Endothelial cell of umbilical vein (primary cell): ENCODE measurements around the gene LANCL1. TPM values are rescaled to one million over a fixed set of nuclear protein-coding genes. Genes with fewer than 3 reads are reported as not detected.

Source experiments
- BruUV-seq: library from RNA; stranded (reverse); fragments of 400-500 nt; replicated peaks from 2 replicates; lab custom pipeline; 2021; lab: Mats Ljungman, UMichigan
- CTCF ChIA-PET: fragments of 300-600, 350-600 bp; sonication (Branson Sonifier 250); formaldehyde crosslinking; loops from one replicate; lab custom pipeline; 2021; ENCODE audit warnings: antibody characterized with exemption, inconsistent platforms; lab: Charles Lee
- POLR2A ChIA-PET: fragments of 300-600, 350-600 bp; sonication (Branson Sonifier 250); formaldehyde crosslinking; loops from one replicate; lab custom pipeline; 2021; ENCODE audit warnings: antibody characterized with exemption, inconsistent platforms; lab: Charles Lee
- DNase-seq: peaks from one replicate; pipeline ENCODE4 v3.0.0-alpha.2; 2011; ENCODE audit warnings: low read depth, low spot score
- FAIRE-seq: peaks from 2 replicates; lab custom pipeline; 2011; peaks lifted over from hg19 to GRCh38; lab: Jason Lieb, UNC
- H2AFZ ChIP-seq: 2 replicates; pipeline ENCODE4 v1.6.0; 2012; ENCODE audit warnings: low read depth, low read length, control low read depth, inconsistent platforms
- H3K27ac ChIP-seq: 2 replicates; pipeline ENCODE4 v1.5.1; 2011; ENCODE audit warnings: low read depth, mild to moderate bottlenecking, control low read depth, low read length, moderate library complexity; ENCODE audit not compliant: insufficient read depth
- H3K27me3 ChIP-seq, 2 experiments: 2 replicates each; pipeline versions ENCODE4 v1.6.0 to v1.6.1; 2011; ENCODE audit warnings: low read length in 2 of 2, mixed read lengths in 1 of 2; ENCODE audit not compliant: control insufficient read depth in 2 of 2, insufficient read depth in 2 of 2
- H3K36me3 ChIP-seq, 2 experiments: 2 replicates in 1 of 2; 3 replicates in 1 of 2; pipeline ENCODE4 v1.5.1; 2011; ENCODE audit warnings: low read length in 2 of 2, mild to moderate bottlenecking in 1 of 2, moderate library complexity in 1 of 2; ENCODE audit not compliant: control insufficient read depth in 2 of 2, insufficient read depth in 2 of 2; ENCODE audit errors: extremely low read depth in 1 of 2
- H3K4me1 ChIP-seq: 3 replicates; pipeline ENCODE4 v1.5.1; 2011; ENCODE audit warnings: mild to moderate bottlenecking, low read length; ENCODE audit not compliant: control insufficient read depth, insufficient read depth; ENCODE audit errors: extremely low read depth
- H3K4me2 ChIP-seq: 2 replicates; pipeline ENCODE4 v1.6.1; 2011; ENCODE audit warnings: low read length, control low read depth, mixed read lengths; ENCODE audit not compliant: insufficient read depth
- H3K4me3 ChIP-seq, 3 experiments: fragments of 200-600 bp in 1 of 3; sonication (generic), shearing (Covaris generic) in 1 of 3; replicated peaks in 1 of 3; 2 replicates each; pipeline ENCODE4 v1.5.1; 2011 to 2016; ENCODE audit warnings: control low read depth in 3 of 3, low read length in 3 of 3, mild to moderate bottlenecking in 2 of 3, inconsistent platforms in 1 of 3, low read depth in 1 of 3, moderate library complexity in 1 of 3; ENCODE audit not compliant: insufficient read depth in 1 of 3
- H3K79me2 ChIP-seq: 2 replicates; pipeline ENCODE4 v1.6.0; 2012; ENCODE audit warnings: low read length, inconsistent platforms; ENCODE audit not compliant: control insufficient read depth, insufficient read depth
- H3K9ac ChIP-seq: replicated peaks from 2 replicates; pipeline ENCODE3; 2011; ENCODE audit warnings: low read length, control low read depth; ENCODE audit not compliant: insufficient read depth; ENCODE audit errors: extremely low read depth
- H3K9me1 ChIP-seq: replicated peaks from 3 replicates; pipeline ENCODE4 v1.6.0; 2011; ENCODE audit warnings: mild to moderate bottlenecking, low read length; ENCODE audit not compliant: control insufficient read depth, insufficient read depth; ENCODE audit errors: extremely low read depth
- H3K9me3 ChIP-seq: replicated peaks from 2 replicates; pipeline ENCODE4 v1.5.1; 2012; ENCODE audit warnings: low read length, inconsistent platforms; ENCODE audit not compliant: control insufficient read depth, insufficient read depth
- H4K20me1 ChIP-seq: replicated peaks from 2 replicates; pipeline ENCODE3; 2011; ENCODE audit warnings: mild to moderate bottlenecking, low read length; ENCODE audit not compliant: control insufficient read depth, insufficient read depth; ENCODE audit errors: extremely low read depth
- CTCF ChIP-seq, 2 donors: IDR thresholded peaks; 1 replicate in 1 of 2; 2 replicates in 1 of 2; pipeline ENCODE4 v1.5.1; 2011; ENCODE audit warnings: low read length in 2 of 2, mild to moderate bottlenecking in 2 of 2, moderate library complexity in 2 of 2, control low read depth in 1 of 2, inconsistent platforms in 1 of 2, low read depth in 1 of 2; ENCODE audit not compliant: insufficient read depth in 1 of 2; ENCODE audit errors: extremely low read depth in 1 of 2
- EZH2 ChIP-seq: IDR thresholded peaks from 2 replicates; pipeline ENCODE4 v1.6.1; 2012; ENCODE audit warnings: borderline replicate concordance, low read depth, mild to moderate bottlenecking, moderate library complexity, low read length, inconsistent platforms; ENCODE audit not compliant: severe bottlenecking
- FOS ChIP-seq: IDR thresholded peaks from 2 replicates; pipeline ENCODE4 v1.6.1; 2011; ENCODE audit warnings: mild to moderate bottlenecking, low read length, moderate library complexity, borderline replicate concordance; ENCODE audit not compliant: insufficient read depth
- GATA2 ChIP-seq: IDR thresholded peaks from 2 replicates; pipeline ENCODE4 v1.7.0; 2011; ENCODE audit warnings: low read depth, mild to moderate bottlenecking, moderate library complexity, mixed read lengths, low read length; ENCODE audit not compliant: insufficient read length, insufficient read depth
- JUN ChIP-seq: IDR thresholded peaks from 2 replicates; pipeline ENCODE4 v1.6.1; 2011; ENCODE audit warnings: borderline replicate concordance, low read depth; ENCODE audit not compliant: insufficient read length, insufficient read depth
- MAX ChIP-seq: IDR thresholded peaks from 2 replicates; pipeline ENCODE4 v1.6.1; 2011; ENCODE audit not compliant: insufficient read depth, insufficient read length
- MYC ChIP-seq: IDR thresholded peaks from one replicate; pipeline ENCODE4 v1.6.1; 2011; ENCODE audit warnings: mild to moderate bottlenecking, low read depth, low read length
- POLR2A ChIP-seq: IDR thresholded peaks from 2 replicates; pipeline ENCODE4 v1.6.1; 2012; ENCODE audit warnings: low read depth, mild to moderate bottlenecking, control low read depth, low read length
- POLR2AphosphoS5 ChIP-seq: IDR thresholded peaks from 2 replicates; pipeline ENCODE4 v1.6.1; 2012; ENCODE audit warnings: low read depth, mild to moderate bottlenecking, control low read depth, low read length, moderate library complexity; ENCODE audit not compliant: insufficient read depth
- dilution Hi-C: fragments of 300-500 bp; cut with MboI; formaldehyde crosslinking; loops from one replicate; pipeline ENCODE4 v1.15.0; 2019; ENCODE audit warnings: low sequenced_read_pairs; ENCODE audit not compliant: extremely low pct_ligation_motif_present
- intact Hi-C: fragments of 100-400 bp; cut with micrococcal nuclease; formaldehyde crosslinking; loops from one replicate; pipeline ENCODE4 v1.10.0; 2022
- polyA plus RNA-seq, 4 experiments: library from polyadenylated mRNA; depleted of rRNA in 3 of 4; stranded (reverse) in 3 of 4; unstranded in 1 of 4; fragments of >200 nt; gene quantifications; 2 replicates each; pipeline versions ENCODE4 v1.2.1 to v1.2.3, GENCODE V29; 2011 to 2012; ENCODE audit warnings: missing spikeins in 1 of 4
- total RNA-seq: library from RNA; stranded (reverse); gene quantifications from 2 replicates; pipeline ENCODE4 v1.2.3, GENCODE V29; 2021

LANCL1 gene
- total and polyA plus RNA-seq, 2 donors (not counting 3 experiments of a cell fraction or from before 2014, with no cell fraction given), result 22.9 to 24.2 TPM

- dilution Hi-C loops, result no loop called here
- no peak for FAIRE-seq
- CTCF ChIA-PET, result interaction anchor here (1.1 to 1.5 kb wide), 3 partner anchors 19 to 21 kb away, joined by 3 to 6 read pairs (median 4); no protein-coding TSS in a partner anchor
- no peak overlapping the region for H3K27ac ChIP-seq
- no peak overlapping the region for H3K9ac ChIP-seq
- no peak overlapping the region for H2AFZ ChIP-seq
- no peak overlapping the region for H3K4me2 ChIP-seq
- DNase-seq, result no peak
- no peaks in the 10 kb centered on the region for H3K79me2 ChIP-seq
- H3K9me1 ChIP-seq, result no peaks in the 10 kb centered on the region
- H3K4me3 ChIP-seq, result no peak overlapping the region
- H3K27me3 ChIP-seq, result no peaks in the 10 kb centered on the region
- no peaks in the 10 kb centered on the region for H4K20me1 ChIP-seq
- H3K9me3 ChIP-seq, result no peaks in the 10 kb centered on the region
- H3K36me3 ChIP-seq, result no peaks in the 10 kb centered on the region
- no peaks in the 10 kb centered on the region for H3K4me1 ChIP-seq
- intact Hi-C loops, result no loop called here
- TF ChIP-seq POLR2A (no peak), CTCF (IDR thresholded peaks at IDR 0.05; ENCODE audit: extremely low read depth in 1 of 2, insufficient read depth in 1 of 2, low read depth in 1 of 2, low read length in 2 of 2) (no peak), MAX (no peak), MYC (no peak), JUN (no peak), POLR2AphosphoS5 (no peak), GATA2 (no peak), FOS (no peak), EZH2 (no peak)
- no TSS peak for BruUV-seq
- POLR2A ChIA-PET, result no interaction called here
These were observed 47.2 kb upstream of the LANCL1 start for GRCh38 chr2:210523650-210524289.
